Measurements from ENCODE around the gene SAFB.

GRCh38 chr19:5663904-5664303 is 41.0 kb downstream of the SAFB start:
- TF ChIP-seq GLIS3 (CRISPR knock-in tag; IDR thresholded peaks at IDR 0.05) (no peak), TCF4 (CRISPR knock-in tag; IDR thresholded peaks at IDR 0.05; ENCODE audit: borderline replicate concordance) (no peak), CREB5 (CRISPR knock-in tag; IDR thresholded peaks at IDR 0.05; ENCODE audit: low read depth) (no peak), PPARA (CRISPR knock-in tag; IDR thresholded peaks at IDR 0.05; ENCODE audit: borderline replicate concordance) (no peak), RARB (CRISPR knock-in tag; IDR thresholded peaks at IDR 0.05) (no peak), ARNTL (CRISPR knock-in tag; IDR thresholded peaks at IDR 0.05; ENCODE audit: borderline replicate concordance, low read depth) (no peak)
